HL-60 (cell line): ENCODE data around the gene LGR4.

ENCODE experiments used
- DNase-seq, 2 experiments: peaks; one replicate each; pipeline ENCODE4 v3.0.0-alpha.2; 2010 to 2020; ENCODE audit warnings: low read depth in 1 of 2, low spot score in 1 of 2
- H3K27ac ChIP-seq: fragments of 250-450 bp; sonication (Bioruptor Pico); replicated peaks from 2 replicates; pipeline ENCODE4 v1.5.1; 2020; ENCODE audit warnings: mild to moderate bottlenecking, moderate library complexity
- H3K27me3 ChIP-seq: fragments of 250-450 bp; sonication (Bioruptor Pico); 2 replicates; pipeline ENCODE4 v1.5.1; 2021; ENCODE audit warnings: mild to moderate bottlenecking, moderate library complexity; ENCODE audit not compliant: insufficient read depth, poor library complexity, severe bottlenecking
- H3K4me3 ChIP-seq: replicated peaks from 2 replicates; pipeline ENCODE4 v1.5.1; 2011; ENCODE audit warnings: mild to moderate bottlenecking, control low read depth, low read length; ENCODE audit not compliant: insufficient read depth
- GABPA ChIP-seq: IDR thresholded peaks from 2 replicates; pipeline ENCODE4 v1.6.1; 2012; ENCODE audit warnings: low read depth
- POLR2AphosphoS5 ChIP-seq: IDR thresholded peaks from 2 replicates; pipeline ENCODE4 v1.6.1; 2012; ENCODE audit warnings: low read depth
- SPI1 ChIP-seq: IDR thresholded peaks from 2 replicates; pipeline ENCODE4 v1.6.1; 2012; ENCODE audit warnings: low read depth, mild to moderate bottlenecking, borderline replicate concordance
- TF ChIP-seq, protein P1 (sequence below): IDR thresholded peaks from one replicate; pipeline ENCODE4 v1.5.1; 2011; ENCODE audit warnings: low read length, control low read depth, inconsistent platforms; ENCODE audit not compliant: insufficient read depth
- TF ChIP-seq, protein P2 (sequence below): IDR thresholded peaks from 2 replicates; pipeline ENCODE4 v1.6.1; 2012; ENCODE audit warnings: low read depth; ENCODE audit not compliant: insufficient replicate concordance

Gene LGR4

DNA sequence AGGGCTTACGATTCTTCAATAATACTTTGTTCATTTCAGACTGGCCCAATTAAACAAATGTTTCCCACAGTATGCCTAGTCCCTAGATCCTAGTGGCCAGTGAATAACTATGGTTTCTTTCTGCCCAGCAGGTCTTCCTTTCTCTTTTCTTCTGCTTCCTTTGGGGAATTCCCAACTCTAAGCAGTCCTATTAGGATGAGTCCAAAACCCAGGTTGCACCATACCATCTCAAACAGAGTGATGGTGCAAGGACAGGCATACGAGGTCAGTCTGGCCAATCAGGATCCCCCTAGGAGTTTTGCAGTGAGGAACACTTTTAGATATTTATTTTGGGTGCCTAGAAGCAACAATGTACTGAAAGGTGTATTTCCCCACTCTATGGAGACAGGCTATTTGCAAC, 68.2 kb downstream of the LGR4 start:
- DNase-seq = no peak
- TF ChIP-seq, protein P1, sequence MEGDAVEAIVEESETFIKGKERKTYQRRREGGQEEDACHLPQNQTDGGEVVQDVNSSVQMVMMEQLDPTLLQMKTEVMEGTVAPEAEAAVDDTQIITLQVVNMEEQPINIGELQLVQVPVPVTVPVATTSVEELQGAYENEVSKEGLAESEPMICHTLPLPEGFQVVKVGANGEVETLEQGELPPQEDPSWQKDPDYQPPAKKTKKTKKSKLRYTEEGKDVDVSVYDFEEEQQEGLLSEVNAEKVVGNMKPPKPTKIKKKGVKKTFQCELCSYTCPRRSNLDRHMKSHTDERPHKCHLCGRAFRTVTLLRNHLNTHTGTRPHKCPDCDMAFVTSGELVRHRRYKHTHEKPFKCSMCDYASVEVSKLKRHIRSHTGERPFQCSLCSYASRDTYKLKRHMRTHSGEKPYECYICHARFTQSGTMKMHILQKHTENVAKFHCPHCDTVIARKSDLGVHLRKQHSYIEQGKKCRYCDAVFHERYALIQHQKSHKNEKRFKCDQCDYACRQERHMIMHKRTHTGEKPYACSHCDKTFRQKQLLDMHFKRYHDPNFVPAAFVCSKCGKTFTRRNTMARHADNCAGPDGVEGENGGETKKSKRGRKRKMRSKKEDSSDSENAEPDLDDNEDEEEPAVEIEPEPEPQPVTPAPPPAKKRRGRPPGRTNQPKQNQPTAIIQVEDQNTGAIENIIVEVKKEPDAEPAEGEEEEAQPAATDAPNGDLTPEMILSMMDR = no peak
- TF ChIP-seq, protein P2, sequence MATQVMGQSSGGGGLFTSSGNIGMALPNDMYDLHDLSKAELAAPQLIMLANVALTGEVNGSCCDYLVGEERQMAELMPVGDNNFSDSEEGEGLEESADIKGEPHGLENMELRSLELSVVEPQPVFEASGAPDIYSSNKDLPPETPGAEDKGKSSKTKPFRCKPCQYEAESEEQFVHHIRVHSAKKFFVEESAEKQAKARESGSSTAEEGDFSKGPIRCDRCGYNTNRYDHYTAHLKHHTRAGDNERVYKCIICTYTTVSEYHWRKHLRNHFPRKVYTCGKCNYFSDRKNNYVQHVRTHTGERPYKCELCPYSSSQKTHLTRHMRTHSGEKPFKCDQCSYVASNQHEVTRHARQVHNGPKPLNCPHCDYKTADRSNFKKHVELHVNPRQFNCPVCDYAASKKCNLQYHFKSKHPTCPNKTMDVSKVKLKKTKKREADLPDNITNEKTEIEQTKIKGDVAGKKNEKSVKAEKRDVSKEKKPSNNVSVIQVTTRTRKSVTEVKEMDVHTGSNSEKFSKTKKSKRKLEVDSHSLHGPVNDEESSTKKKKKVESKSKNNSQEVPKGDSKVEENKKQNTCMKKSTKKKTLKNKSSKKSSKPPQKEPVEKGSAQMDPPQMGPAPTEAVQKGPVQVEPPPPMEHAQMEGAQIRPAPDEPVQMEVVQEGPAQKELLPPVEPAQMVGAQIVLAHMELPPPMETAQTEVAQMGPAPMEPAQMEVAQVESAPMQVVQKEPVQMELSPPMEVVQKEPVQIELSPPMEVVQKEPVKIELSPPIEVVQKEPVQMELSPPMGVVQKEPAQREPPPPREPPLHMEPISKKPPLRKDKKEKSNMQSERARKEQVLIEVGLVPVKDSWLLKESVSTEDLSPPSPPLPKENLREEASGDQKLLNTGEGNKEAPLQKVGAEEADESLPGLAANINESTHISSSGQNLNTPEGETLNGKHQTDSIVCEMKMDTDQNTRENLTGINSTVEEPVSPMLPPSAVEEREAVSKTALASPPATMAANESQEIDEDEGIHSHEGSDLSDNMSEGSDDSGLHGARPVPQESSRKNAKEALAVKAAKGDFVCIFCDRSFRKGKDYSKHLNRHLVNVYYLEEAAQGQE = no peak
- no peak for TF ChIP-seq POLR2AphosphoS5
- TF ChIP-seq GABPA = no peak
- no peak for TF ChIP-seq SPI1
- Histone ChIP-seq H3K27me3 (no peaks in the 10 kb centered on the region), H3K27ac (no peak overlapping the region), H3K4me3 (no peak overlapping the region)

GRCh38 chr11:27403195-27403594, 69.4 kb downstream of the LGR4 start:
- no peak overlapping the region for H3K4me3 ChIP-seq
- no peak overlapping the region for H3K27ac ChIP-seq
- DNase-seq = no peak
- TF ChIP-seq, protein P2 = no peak
- TF ChIP-seq, protein P1 = no peak
- no peak for TF ChIP-seq SPI1
- TF ChIP-seq GABPA = no peak
- no peak for TF ChIP-seq POLR2AphosphoS5
- no peaks in the 10 kb centered on the region for H3K27me3 ChIP-seq

DNA sequence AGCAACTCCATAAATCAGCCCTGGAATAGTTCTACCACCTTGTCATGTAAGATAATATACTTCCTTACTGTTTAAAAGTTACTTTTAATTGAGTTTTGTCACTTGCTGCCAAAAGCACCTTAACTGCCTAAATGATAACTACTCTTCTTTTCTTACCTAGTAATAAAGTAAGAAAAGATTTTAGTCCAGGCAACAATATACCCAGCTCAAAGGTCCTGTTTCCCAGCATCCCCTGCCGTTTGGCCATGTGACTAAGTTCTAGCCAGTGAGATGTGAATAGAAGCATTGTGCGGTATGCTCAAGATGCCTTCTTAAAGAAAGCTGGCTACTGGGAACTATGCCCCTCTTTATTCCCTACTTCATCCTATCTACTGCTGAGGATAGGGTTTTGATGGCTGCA, 70.1 kb downstream of the LGR4 start:
- Histone ChIP-seq H3K27me3 (no peaks in the 10 kb centered on the region), H3K4me3 (no peak overlapping the region), H3K27ac (no peak overlapping the region)
- TF ChIP-seq, protein P2 = no peak
- DNase-seq = no peak

DNA sequence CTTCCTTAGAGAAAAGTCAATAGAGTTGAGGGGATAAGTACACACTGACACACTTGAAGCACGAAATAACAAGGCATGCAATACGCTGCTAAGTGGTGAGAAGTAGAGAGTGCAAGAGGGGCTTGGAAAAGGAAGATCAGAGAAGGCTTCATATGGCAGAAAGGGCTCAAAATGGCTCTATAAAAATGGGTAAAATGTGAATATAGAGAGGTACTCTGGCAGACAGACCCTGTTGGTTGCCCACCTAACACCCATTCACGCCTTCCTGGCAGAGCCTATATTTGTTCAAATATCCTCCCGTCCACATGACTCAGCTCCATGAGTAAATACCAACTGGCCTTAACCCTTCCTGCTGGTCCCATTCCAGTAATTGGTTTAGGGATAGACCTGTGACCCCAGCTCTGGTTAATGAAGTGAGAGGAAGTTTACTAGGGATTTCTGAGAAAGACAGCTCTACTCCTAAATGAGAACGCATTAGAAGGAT, 70.7 kb downstream of the LGR4 start:
- H3K27ac ChIP-seq = no peak overlapping the region
- no peak for DNase-seq
- TF ChIP-seq, protein P2 = no peak
- TF ChIP-seq POLR2AphosphoS5 = no peak
- no peak for TF ChIP-seq GABPA
- TF ChIP-seq SPI1 = no peak
- no peak overlapping the region for H3K4me3 ChIP-seq
- H3K27me3 ChIP-seq = no peaks in the 10 kb centered on the region
